Measurements from ENCODE around the gene EML3. TPM values are rescaled to one million over a fixed set of nuclear protein-coding genes. Genes with fewer than 3 reads are reported as not detected.

The EML3 gene
- total RNA-seq, 1 donor from 2014 or later, result 207 TPM

- DNase-seq (ENCODE audit: low spot score in 2 of 2), result no peak
- H3K27me3 ChIP-seq, result no peaks in the 10 kb centered on the region
- no peak overlapping the region for H3K27ac ChIP-seq
- H3K4me1 ChIP-seq, result peaks cover 11 to 28% of the 10 kb centered on the region in 2 donors
- H3K4me3 ChIP-seq, result no peak overlapping the region
- no peak for TF ChIP-seq CTCF (IDR thresholded peaks at IDR 0.05)
- H3K36me3 ChIP-seq, result peaks cover 40 to 55% of the 10 kb centered on the region in 2 donors
- no peaks in the 10 kb centered on the region for H3K9me3 ChIP-seq
- intact Hi-C loops (cut with DNase I), result no loop called here
Observed at GRCh38 chr11:62608776-62609175, 3.8 kb downstream of the EML3 start.

GRCh38 chr11:62607714-62608113, 4.9 kb downstream of the EML3 start:
- H3K4me1 ChIP-seq, result peaks cover 11 to 27% of the 10 kb centered on the region in 2 donors

GRCh38 chr11:62605902-62606301, 6.7 kb downstream of the EML3 start:
- TF ChIP-seq CTCF (IDR thresholded peaks at IDR 0.05), result no peak
- DNase-seq (ENCODE audit: low spot score in 2 of 2), result no peak
- Histone ChIP-seq H3K9me3 (no peaks in the 10 kb centered on the region), H3K36me3 (peaks cover 39 to 56% of the 10 kb centered on the region in 2 donors), H3K27me3 (no peaks in the 10 kb centered on the region), H3K27ac (no peak overlapping the region), H3K4me1 (peaks cover 6 to 23% of the 10 kb centered on the region in 2 donors), H3K4me3 (no peak overlapping the region)
- intact Hi-C loops (cut with DNase I), result no loop called here

More at GRCh38 chr11:62607714-62608113, 4.9 kb downstream of the EML3 start:
- intact Hi-C loops (cut with DNase I), result no loop called here
- H3K36me3 ChIP-seq, result peaks cover 40 to 57% of the 10 kb centered on the region in 2 donors
- no peak overlapping the region for H3K4me3 ChIP-seq
- H3K27ac ChIP-seq, result no peak overlapping the region
- no peaks in the 10 kb centered on the region for H3K27me3 ChIP-seq
- no peaks in the 10 kb centered on the region for H3K9me3 ChIP-seq
- no peak for DNase-seq (ENCODE audit: low spot score in 2 of 2)
- no peak for TF ChIP-seq CTCF (IDR thresholded peaks at IDR 0.05)

- H3K36me3 ChIP-seq, result peaks cover 35 to 54% of the 10 kb centered on the region in 2 donors
- H3K9me3 ChIP-seq, result no peaks in the 10 kb centered on the region
- intact Hi-C loops (cut with DNase I), result no loop called here
- H3K4me3 ChIP-seq, result no peak overlapping the region
- no peak for TF ChIP-seq CTCF (IDR thresholded peaks at IDR 0.05)
- peaks cover 2 to 19% of the 10 kb centered on the region in 2 donors for H3K4me1 ChIP-seq
- DNase-seq (ENCODE audit: low spot score in 2 of 2), result no peak
- H3K27me3 ChIP-seq, result no peaks in the 10 kb centered on the region
- H3K27ac ChIP-seq, result no peak overlapping the region
Observed at GRCh38 chr11:62605467-62605866, 7.1 kb downstream of the EML3 start.

- Histone ChIP-seq H3K36me3 (peaks cover 27 to 46% of the 10 kb centered on the region in 2 donors), H3K9me3 (no peaks in the 10 kb centered on the region), H3K27me3 (no peaks in the 10 kb centered on the region), H3K4me3 (no peak overlapping the region), H3K4me1 (peaks cover 5 to 19% of the 10 kb centered on the region in 2 donors), H3K27ac (no peak overlapping the region)
- intact Hi-C loops (cut with DNase I), result loop anchor here (5.0 kb wide), 2 partner anchors 43 to 73 kb away; partner anchors contain the start of genes GANAB and UBXN1
- TF ChIP-seq CTCF (IDR thresholded peaks at IDR 0.05), result no peak
- DNase-seq (ENCODE audit: low spot score in 2 of 2), result no peak
Observed at GRCh38 chr11:62604460-62605120, 8.0 kb downstream of the EML3 start.
